Thyroid gland (tissue), 4 donors: ENCODE results near the gene NT5C3A. TPM values are rescaled to one million over a fixed set of nuclear protein-coding genes. Genes with fewer than 3 reads are reported as not detected.
"Not testable (repeated sequence)": the region's sequence is repeated elsewhere in the genome, so short reads cannot be mapped to it uniquely, and the experiment has no call there.

ENCODE experiments used
- DNase-seq, 2 donors: peaks; one replicate each; pipeline ENCODE4 v3.0.0-alpha.2; 2019
- H3K27ac ChIP-seq, 3 donors: fragments of 200-600 bp; sonication (generic); 1 replicate in 2 of 3; 2 replicates in 1 of 3; pipeline ENCODE4 v1.5.1; 2016 to 2019; ENCODE audit warnings: mild to moderate bottlenecking in 1 of 3, moderate library complexity in 1 of 3
- H3K27me3 ChIP-seq: fragments of 200-600 bp; sonication (generic); one replicate; pipeline ENCODE4 v1.5.1; 2019
- H3K36me3 ChIP-seq, 2 donors: fragments of 200-600 bp; sonication (generic); one replicate each; pipeline ENCODE4 v1.5.1; 2016 to 2019
- H3K4me1 ChIP-seq, 2 donors: fragments of 200-600 bp; sonication (generic); one replicate each; pipeline ENCODE4 v1.5.1; 2017 to 2019
- H3K4me3 ChIP-seq, 3 donors: fragments of 200-600 bp; sonication (generic); replicated peaks in 1 of 3; 1 replicate in 2 of 3; 2 replicates in 1 of 3; pipeline ENCODE4 v1.5.1; 2016; ENCODE audit warnings: mild to moderate bottlenecking in 1 of 3
- H3K9me3 ChIP-seq: fragments of 200-600 bp; sonication (generic); one replicate; pipeline ENCODE4 v1.5.1; 2017
- POLR2A ChIP-seq, 2 donors: fragments of 450-650 bp; IDR thresholded peaks; one replicate each; pipeline ENCODE4 v1.6.1; 2017; ENCODE audit warnings: antibody characterized with exemption in 2 of 2, mild to moderate bottlenecking in 2 of 2, moderate library complexity in 1 of 2
- WGBS, 2 donors: methylation state at CpG; one replicate each; pipeline ENCODE4 v1.1.5; 2017; 5-methylcytosine and 5-hydroxymethylcytosine counted together
- intact Hi-C: fragments of 100-400 bp; cut with DNase I; formaldehyde crosslinking; loops from one replicate; pipeline ENCODE4 v1.15.1; 2023
- total RNA-seq, 4 donors: library from RNA; depleted of rRNA; stranded (reverse); fragments of >200 nt; gene quantifications; one replicate each; pipeline ENCODE4 v1.2.3, GENCODE V29; 2016
- TF ChIP-seq, protein P1 (sequence below), 6 experiments: fragments of 200-600 bp in 3 of 6; fragments of 450-650 bp in 3 of 6; sonication (generic) in 3 of 6; IDR thresholded peaks; one replicate each; pipeline ENCODE4 v1.5.1; 2016 to 2019; ENCODE audit warnings: antibody characterized with exemption in 6 of 6, mild to moderate bottlenecking in 2 of 6, inconsistent platforms in 1 of 6, moderate library complexity in 1 of 6

Gene NT5C3A
- total RNA-seq, 4 donors from 2014 or later, result 28.8 to 40.3 (median 30.2) TPM

- DNase-seq, result no peak
- Histone ChIP-seq H3K4me1 (peaks cover 0 to 3% of the 10 kb centered on the region in 2 donors), H3K27ac (no peak overlapping the region), H3K36me3 (peaks cover 42 to 54% of the 10 kb centered on the region in 2 donors), H3K9me3 (no peaks in the 10 kb centered on the region), H3K27me3 (no peaks in the 10 kb centered on the region), H3K4me3 (no peak overlapping the region)
- intact Hi-C loops, result no loop called here
- 90 to 93% methylated on average over 4 of the region's 4 CpGs for WGBS, 2 donors
- TF ChIP-seq, protein P1, sequence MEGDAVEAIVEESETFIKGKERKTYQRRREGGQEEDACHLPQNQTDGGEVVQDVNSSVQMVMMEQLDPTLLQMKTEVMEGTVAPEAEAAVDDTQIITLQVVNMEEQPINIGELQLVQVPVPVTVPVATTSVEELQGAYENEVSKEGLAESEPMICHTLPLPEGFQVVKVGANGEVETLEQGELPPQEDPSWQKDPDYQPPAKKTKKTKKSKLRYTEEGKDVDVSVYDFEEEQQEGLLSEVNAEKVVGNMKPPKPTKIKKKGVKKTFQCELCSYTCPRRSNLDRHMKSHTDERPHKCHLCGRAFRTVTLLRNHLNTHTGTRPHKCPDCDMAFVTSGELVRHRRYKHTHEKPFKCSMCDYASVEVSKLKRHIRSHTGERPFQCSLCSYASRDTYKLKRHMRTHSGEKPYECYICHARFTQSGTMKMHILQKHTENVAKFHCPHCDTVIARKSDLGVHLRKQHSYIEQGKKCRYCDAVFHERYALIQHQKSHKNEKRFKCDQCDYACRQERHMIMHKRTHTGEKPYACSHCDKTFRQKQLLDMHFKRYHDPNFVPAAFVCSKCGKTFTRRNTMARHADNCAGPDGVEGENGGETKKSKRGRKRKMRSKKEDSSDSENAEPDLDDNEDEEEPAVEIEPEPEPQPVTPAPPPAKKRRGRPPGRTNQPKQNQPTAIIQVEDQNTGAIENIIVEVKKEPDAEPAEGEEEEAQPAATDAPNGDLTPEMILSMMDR (IDR thresholded peaks at IDR 0.05), result no peak
- no peak for TF ChIP-seq POLR2A (IDR thresholded peaks at IDR 0.05)
Measured at GRCh38 chr7:33099154-33099940, 36.8 kb upstream of the NT5C3A start.

DNA sequence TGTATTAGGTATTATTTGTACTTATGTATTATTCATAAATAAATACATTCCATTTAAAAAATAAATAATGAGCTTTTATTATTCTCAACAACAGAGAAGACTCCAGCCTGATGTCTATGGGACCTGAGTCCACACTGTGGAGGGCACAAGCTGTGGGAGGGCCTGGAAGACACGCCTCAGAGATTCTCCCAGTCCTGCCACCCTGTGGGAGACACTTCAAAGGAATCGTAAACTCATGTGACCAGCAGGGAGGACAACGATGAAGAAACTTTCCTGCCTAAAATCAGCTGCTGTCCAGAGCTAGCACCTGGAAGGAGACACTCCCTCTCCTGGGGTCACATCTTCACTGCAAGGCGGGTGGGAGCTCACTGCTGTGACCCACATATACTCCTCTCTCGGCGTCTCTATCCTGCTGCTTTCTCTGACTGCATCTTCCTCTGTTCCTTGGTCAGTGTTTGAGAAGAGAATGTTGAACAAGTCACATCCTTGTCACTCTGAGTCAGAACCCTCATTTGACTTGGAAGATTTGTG, 32.2 kb upstream of the NT5C3A start:
- H3K4me3 ChIP-seq, H3K4me1 ChIP-seq, H3K9me3 ChIP-seq, intact Hi-C loops, H3K27me3 ChIP-seq, DNase-seq, H3K27ac ChIP-seq: not testable (repeated sequence)
- peaks cover 32 to 49% of the 10 kb centered on the region in 2 donors for H3K36me3 ChIP-seq
- 73 to 79% methylated on average over 3 to 4 of the region's 6 CpGs for WGBS, 2 donors

DNA sequence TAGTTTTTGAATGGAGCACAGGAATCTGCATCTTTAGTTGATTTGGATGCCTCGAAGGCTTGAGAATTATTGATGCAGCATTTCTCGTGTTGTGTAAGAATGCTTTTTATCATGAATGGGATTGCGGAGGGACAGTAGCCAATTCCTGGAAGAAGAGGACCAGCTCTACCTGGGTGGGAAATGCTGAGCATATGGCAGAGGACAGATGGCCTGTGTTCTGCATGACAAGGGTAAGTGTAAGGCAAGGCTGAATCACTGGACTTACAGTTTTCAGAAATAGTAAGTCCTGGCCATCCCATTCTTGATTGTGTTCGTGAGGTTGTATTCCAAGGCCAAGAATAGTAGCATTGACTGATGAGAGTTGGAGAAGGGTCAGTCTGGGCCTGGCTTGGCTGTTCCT, 30.7 kb upstream of the NT5C3A start:
- H3K27ac ChIP-seq, result no peak overlapping the region
- DNase-seq, result no peak
- intact Hi-C loops, result no loop called here
- H3K36me3 ChIP-seq, result peaks cover 21 to 38% of the 10 kb centered on the region in 2 donors
- no peaks in the 10 kb centered on the region for H3K9me3 ChIP-seq
- no peaks in the 10 kb centered on the region for H3K4me1 ChIP-seq
- no peak overlapping the region for H3K4me3 ChIP-seq
- H3K27me3 ChIP-seq, result no peaks in the 10 kb centered on the region
- 88 to 92% methylated on average over 4 of the region's 4 CpGs for WGBS, 2 donors
- TF ChIP-seq, protein P1 (IDR thresholded peaks at IDR 0.05), result no peak
- TF ChIP-seq POLR2A (IDR thresholded peaks at IDR 0.05), result no peak

GRCh38 chr7:33091641-33092191, 29.1 kb upstream of the NT5C3A start:
- no peak overlapping the region for H3K4me3 ChIP-seq
- no peaks in the 10 kb centered on the region for H3K9me3 ChIP-seq
- TF ChIP-seq POLR2A (IDR thresholded peaks at IDR 0.05), result no peak
- TF ChIP-seq, protein P1 (IDR thresholded peaks at IDR 0.05), result no peak
- peaks cover 11 to 26% of the 10 kb centered on the region in 2 donors for H3K36me3 ChIP-seq
- 77 to 80% methylated on average over 5 of the region's 5 CpGs for WGBS, 2 donors
- DNase-seq, result no peak
- H3K27ac ChIP-seq, result no peak overlapping the region
- H3K4me1 ChIP-seq, result no peaks in the 10 kb centered on the region
- intact Hi-C loops, result no loop called here
- no peaks in the 10 kb centered on the region for H3K27me3 ChIP-seq

DNA sequence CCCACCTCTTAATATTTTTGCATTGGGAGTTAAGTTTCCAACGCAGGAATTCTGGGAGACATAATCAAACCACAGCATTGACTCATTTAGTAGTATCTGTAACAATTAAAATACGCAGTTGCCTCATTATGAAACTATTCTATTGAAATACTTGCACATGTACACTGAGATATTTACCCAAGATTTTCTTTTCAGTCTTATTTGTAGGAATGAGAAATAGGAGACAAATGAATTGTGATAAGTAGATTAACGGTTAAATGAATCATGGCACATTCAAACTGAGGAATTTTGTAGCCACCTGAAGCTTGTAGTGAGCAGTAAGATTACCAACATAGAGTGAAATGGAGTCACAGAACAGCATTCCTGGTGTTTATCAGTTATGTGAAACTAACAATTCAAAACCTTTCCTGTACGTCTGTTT, 28.5 kb upstream of the NT5C3A start:
- no peaks in the 10 kb centered on the region for H3K4me1 ChIP-seq
- no peaks in the 10 kb centered on the region for H3K27me3 ChIP-seq
- no peak for TF ChIP-seq POLR2A (IDR thresholded peaks at IDR 0.05)
- TF ChIP-seq, protein P1 (IDR thresholded peaks at IDR 0.05), result no peak
- 92 to 95% methylated on average over 4 of the region's 4 CpGs for WGBS, 2 donors
- intact Hi-C loops, result no loop called here
- H3K36me3 ChIP-seq, result peaks cover 5 to 20% of the 10 kb centered on the region in 2 donors
- no peak overlapping the region for H3K4me3 ChIP-seq
- no peak for DNase-seq
- no peaks in the 10 kb centered on the region for H3K9me3 ChIP-seq
- H3K27ac ChIP-seq, result no peak overlapping the region
